ENCODE results near the gene MFNG.

MFNG gene

DNA sequence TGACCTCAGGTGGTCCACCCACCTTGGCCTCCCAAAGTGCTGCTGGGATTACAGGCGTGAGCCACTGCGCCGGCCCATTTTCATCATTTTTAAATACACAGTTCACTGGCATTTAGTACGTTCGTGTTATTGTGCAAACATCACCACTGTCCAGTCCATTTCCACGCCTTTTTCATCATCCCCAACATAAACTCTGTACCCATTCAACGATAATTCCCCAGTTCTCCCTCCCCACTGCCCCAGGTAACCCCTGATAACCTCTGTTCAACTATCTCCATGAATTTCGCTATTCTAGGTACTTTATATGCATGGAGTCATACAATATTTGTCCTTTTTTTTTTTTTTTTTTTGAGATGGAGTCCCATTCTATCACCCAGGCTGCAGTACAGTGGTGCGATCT, 40.7 kb downstream of the MFNG start:
- no peak for DNase-seq (ENCODE audit: low read depth)

DNA sequence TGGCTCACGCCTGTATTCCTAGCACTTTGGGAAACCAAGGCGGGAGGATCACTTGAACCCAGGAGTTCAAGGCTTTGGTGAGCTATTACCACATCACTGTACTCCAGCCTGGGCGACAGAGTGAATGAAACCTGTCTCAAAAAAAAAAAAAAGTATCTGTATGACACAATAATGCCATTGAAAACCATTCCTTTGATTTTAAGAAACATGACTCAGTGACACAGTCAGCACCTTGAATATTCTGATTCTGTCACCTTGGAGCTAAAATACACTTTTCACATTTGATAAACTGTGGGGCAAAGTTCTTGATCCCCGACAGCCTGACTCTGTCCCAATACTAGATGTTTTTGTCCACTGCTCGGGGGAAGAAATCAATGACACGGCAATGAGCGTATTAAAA, 42.2 kb downstream of the MFNG start:
- no peak for DNase-seq (ENCODE audit: low read depth)

DNA sequence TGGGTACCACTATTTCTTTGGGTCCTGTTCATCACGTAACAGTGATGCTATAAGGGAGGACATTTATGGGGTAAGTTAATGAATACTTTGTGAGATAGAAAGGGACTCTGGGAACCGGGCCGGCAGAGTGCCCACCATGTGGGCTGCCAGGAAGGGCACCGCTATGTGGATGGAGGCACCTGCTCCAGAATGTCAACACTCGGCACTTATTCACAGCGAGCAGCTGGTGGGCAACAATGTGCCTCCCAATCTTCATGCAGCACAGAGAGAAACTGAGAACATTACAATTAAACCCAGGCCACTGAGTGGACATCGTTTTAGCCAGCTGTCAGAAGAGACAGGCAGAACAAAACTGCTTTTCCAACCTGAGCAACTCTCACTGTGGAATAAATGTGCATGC, 43.1 kb downstream of the MFNG start:
- no peak for DNase-seq (ENCODE audit: low read depth)

DNA sequence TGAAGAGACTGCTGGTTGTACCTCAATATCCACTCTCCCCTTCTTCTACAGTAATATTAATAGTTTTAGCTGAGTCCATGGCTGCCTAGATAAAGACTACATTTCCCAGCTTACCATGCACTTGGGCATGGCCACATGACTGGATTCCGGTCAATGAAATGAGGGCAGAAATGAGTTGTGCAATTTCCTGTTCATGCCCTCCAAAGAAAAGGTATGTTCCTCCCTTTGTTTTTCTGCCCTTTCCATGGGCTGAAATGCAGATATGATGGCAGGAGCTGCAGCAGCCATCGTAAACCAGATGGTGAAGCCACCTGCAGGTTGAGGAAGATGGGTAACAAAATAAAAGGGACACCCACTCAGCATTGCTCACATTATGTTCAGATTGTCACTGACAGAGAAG, 43.6 kb downstream of the MFNG start:
- no peak for DNase-seq (ENCODE audit: low read depth)

DNA sequence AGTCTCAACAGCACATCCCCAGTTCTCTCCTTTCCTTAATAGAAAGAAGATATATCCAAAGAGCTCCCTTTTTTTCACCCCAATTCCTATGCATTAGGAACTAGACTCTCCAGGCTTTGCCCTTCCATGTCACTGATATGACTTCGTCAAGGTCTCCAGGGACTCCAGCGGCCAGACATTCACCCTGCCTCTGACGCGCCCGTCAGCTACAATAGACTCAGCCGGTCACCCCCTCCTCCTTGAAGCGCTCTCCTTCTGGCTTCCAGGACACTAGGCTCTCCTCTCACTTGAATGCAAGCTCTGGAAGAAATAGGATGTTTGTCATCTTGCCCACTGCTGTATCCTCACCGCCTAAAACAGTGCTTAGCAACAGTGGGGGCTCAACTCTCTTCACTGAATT, 44.0 kb downstream of the MFNG start:
- no peak for DNase-seq (ENCODE audit: low read depth)

DNA sequence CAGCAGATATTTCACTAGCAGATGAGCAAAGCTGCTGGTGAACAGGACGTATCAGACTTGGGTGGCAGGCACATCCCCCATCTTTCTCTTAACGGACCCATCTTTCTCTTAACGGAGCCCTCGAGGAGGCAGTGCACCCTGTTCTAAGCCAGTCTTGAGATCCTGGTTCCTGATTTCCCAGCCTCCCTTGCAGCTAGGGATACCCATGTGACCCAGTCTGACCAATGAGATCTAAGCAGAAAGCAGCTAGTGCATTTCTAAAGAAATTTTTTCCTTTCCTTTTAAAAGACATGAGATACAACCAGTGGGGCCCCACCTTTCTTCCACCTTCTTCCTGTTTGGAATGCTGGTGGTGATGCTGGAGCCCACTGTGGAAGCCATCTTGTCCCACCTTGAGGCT, 45.3 kb downstream of the MFNG start:
- no peak for DNase-seq (ENCODE audit: low read depth)

DNA sequence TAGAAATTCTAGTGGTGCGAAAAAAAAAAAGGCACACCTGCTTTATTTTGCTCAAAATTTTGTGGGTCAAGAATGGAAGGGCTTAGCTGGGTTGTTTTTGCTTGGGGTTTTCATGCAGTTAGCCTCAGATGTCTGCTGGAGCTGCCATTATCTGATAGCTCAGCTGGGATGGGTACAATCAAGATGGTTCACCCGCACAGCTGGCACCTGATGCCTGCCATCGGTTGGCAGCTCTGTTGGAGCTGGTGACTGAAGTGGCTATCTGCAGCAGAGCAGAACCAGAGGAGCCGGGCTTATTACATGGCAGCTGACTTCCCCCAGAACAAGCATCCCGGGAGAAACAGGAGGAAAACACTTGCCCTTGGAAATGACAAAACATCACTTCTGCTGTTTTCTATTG, 46.8 kb downstream of the MFNG start:
- no peak for DNase-seq (ENCODE audit: low read depth)

DNA sequence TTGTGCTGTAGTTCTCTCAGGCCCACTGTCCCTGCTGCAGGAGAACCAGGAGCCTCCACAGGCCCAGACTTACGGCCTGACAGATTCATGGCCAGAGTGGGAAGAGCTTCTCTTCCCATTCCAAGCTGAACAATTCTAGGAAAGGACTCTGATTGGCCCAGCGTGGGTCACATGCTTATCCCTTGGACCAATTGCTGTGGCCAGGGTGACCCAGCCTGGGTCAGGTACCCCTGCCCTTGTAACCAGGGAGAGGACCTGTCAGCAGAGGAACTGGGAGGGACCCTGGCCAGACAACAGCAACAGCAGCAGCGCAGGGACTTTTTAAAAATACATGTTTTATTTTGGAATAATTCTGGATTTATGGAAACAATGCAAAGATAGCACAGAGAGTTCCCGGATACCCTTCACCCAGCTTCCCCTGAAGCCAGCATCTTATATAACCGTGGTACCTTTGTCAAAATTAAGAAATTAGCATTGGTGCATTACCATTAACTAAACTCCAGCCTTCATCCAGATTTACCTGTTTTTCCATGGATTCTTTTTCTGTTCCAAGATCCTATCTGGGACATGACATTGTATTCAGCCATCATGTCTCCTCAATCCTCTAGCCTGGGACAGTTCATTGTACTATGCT, 50.1 kb downstream of the MFNG start:
- DNase-seq (ENCODE audit: low read depth) = no peak

DNA sequence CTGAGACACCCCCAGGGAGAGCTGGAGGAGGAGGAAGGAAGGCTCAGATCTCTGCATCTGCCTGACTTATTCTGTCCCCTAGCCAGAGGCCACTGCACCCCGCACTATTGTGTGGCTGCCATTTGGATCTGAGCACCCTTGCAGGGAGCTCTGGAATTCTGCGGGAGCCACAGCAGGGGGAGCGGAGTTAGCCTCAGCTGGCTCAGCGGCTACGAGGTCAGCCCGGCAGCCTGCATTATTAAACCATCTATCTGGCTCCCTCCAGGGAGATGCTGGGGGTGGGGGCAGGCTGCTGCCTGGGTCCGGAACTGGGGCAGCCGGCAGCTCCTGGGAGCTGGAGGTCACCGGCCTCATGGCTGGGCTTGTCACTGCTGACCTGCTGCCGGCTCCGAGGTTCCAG, 52.4 kb downstream of the MFNG start:
- no peak for DNase-seq (ENCODE audit: low read depth)

DNA sequence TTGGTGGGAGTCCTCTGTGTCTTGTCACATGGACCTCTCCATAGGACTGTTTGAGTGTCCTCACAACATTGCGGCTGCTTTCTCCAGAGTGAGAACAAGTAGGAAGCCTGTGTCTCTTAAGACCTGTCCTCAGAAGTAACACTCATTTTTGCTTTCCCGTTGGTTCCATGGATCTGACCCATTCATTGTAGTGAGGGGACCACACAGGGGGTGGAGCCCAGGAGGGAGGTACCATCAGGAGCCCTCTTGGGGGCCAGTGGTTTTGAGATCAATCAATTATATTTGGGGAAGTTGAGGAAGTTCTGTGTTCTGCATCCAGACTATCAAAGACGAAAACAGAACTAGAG, 53.5 kb downstream of the MFNG start:
- DNase-seq (ENCODE audit: low read depth) = no peak

DNA sequence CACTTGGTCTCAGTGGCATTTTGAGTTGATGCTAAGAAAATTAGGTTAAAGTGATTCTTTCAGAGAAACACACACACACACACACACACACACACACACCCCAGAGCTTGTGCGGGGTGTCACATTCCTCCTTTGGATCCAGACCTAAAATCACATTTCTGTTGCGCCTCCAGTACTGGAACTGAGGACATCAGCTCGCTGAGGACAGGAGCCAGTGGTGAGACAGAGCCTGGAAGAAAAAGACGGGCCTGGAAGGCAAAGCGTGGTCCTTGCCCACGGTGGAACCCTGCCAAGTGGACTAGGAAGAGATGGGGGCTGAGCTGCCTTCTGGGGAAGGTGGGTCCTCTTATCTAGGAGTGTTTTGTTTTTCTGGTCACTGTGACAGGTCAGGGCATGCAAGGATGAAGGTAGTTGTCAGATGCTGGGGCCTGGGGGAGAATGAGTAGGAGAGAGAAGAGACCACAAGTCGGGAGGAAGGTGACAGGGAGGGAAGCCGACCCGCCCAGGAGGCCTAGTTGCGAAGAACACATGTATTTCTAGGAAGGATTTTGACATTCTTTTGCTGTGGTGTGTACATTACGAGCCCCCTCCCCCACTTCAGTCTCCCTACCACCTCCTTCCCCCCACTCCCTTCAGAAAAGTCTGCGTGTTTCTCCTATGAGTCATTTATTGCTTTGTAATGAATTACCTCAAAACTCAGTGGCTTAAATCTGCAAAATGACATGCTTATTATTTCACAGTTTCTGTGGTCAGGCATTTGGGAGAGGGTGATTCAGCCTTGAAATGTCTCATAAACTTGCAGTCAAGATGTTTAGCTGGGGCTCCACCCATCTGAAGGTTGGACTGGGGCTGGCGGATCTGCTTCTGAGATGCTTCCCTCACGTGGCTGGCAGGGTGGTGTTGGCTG, 54.1 kb downstream of the MFNG start:
- no peak for DNase-seq (ENCODE audit: low read depth)

DNA sequence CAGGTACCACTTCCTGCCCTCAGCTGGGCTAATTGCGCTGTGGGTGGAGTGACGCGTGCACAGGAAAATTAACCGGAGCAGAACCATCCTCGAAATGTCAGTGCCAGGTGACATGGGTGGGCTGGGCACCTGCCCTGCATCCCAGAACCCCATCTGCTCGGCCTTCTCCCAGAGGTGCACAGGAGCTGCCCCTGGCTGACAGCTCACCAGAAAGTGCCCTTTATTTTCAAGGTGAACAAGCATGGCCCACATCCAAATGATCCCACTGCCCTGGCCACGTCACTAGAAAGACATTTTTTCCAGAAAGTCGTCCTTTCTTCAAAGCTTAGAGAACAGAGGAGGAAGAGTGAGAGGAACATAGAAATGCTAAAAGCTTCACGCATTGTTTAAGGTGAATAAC, 54.8 kb downstream of the MFNG start:
- no peak for DNase-seq (ENCODE audit: low read depth)

DNA sequence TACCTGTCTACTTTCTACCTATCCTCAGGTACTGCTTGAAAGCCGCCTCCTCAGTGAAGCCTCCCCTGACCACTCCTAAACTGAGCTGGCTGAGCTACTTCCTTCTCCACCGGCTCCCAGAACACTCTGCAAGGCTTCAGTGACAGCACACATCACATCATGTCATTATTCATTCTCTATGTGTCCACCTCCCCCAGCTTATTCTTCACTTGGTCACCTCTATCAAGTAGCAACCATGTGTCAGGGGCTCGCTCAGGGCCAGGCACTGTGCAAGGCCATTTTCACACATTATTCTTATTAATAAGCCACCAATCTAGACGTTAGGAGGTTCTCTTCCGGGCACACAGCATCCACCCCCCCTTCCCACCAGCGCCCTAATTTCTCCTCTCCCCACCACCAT, 55.2 kb downstream of the MFNG start:
- DNase-seq (ENCODE audit: low read depth) = no peak

DNA sequence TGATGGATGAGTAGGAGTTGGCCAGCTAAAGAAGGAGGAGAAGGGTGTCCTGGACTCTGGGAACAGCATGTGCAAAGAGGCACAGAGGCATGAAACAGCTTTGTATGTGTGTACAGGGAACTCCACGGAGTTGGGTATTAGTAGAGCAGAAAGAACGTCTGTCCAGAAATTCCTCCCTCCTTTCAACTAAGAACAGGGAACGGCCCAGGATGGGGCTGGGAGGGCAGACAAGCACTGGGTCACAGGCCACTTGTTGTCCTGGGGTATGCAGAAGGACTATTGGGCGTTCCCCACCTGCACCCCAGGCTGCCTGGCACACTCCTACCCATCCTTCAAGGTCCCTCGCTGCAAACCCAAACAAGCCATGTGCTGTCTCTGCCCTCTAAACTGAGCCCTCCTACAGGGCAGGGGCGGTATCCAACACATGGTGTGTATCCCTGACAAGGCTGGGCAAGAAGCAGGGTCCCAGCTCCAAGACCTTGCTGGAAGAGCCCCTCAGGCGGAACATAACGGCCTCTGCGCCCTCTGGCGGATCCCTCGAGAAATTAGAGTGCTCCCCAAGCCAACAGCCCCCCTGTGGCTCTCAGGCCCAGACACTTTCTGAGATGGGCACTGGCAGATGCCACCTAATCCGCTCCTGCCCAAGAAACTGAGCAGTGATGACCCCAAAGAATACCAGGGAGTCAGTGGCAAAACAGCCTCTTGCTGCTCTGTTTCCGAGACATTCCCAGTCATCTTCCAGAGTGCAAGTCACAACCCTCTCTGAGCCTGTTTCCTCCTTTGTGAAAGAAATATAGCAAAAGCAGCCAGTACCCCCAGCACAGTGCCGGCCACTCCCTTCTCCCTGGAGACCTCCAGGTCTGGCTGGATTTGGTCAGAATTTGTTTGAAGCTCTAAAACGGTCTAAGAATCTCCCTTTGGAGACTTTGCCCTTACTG, 57.3 kb downstream of the MFNG start:
- DNase-seq (ENCODE audit: low read depth) = peak; percentile 39

DNA sequence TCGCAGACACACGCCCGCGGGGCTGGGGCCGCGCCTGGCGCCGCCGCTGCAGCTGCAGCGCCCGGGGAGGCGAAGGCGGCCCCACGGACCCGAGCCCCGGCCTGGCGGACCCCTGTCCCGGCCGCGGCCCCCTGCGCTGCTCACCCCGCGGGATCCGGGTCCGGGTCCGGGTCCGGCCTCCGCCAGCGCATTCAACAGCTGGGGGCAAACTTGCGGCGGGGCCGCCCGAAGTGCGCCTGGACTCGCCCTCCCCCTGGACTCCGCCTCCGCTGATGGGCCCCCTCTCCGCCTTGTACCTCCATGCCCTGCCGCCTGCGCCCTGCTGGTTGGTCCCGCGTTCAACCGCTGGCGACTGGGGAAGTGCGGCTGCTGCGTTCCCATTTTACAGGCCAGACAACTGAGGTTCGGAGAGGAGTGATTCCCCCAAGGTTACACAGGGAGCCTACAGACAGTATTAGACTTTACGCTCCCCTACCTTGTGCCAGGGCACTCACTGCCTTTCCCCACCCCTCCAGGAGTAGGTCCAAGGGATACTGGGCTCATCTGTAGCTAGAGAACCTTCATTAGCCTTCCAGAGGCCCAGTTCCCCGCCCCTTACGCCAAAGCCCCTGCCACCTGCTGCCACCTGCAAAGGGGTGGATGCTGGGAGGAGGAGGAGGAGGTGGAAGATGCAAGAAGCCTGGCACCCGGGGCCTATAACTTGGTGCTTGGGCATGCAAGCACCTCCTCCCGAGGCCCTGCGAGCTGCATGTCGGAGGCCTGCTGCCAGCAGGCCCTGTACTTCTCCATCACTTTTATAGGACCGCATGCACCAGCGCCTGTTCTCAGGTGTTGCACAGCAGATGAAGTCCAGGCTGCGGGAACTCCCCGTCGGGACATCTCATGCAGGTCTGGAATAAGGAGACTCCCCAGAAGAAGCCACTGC, 58.2 kb downstream of the MFNG start:
- DNase-seq (ENCODE audit: low read depth) = no peak

DNA sequence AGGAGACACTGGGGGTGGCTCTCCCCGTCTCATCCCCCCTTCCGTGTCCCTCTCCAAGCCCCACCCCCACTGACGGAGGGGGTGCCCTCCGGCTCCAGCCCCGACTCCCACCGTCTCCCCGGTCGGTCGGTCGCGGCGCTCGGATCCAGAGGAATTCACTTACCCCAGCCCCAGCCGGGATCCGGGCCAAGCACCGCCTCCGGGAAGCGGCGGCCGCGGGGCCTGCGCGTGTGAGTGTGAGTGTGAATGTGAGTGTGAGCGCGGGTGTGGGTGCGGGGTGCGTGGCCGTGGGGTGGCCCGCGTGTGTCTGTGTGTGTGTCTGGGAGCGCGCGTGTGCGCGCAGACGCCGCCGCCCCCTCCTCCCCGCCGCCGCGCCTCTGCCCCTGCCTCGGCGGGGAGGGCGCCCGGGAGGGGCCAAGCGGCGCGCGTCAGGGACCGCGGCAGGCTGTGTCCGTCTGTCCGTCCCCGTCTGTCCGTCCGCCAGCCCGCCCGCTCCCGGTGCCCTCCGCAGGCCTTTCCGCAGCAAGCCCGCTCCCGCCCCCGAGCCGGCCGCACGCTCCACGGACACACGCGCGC, 59.0 kb downstream of the MFNG start, which contains the start of gene ELFN2:
Gene ELFN2 (minus strand): TSS at position 345 of the 576 bp plus-strand sequence. CDS start 51,945 bp downstream, outside the sequence.
- no peak for DNase-seq (ENCODE audit: low read depth)

DNA sequence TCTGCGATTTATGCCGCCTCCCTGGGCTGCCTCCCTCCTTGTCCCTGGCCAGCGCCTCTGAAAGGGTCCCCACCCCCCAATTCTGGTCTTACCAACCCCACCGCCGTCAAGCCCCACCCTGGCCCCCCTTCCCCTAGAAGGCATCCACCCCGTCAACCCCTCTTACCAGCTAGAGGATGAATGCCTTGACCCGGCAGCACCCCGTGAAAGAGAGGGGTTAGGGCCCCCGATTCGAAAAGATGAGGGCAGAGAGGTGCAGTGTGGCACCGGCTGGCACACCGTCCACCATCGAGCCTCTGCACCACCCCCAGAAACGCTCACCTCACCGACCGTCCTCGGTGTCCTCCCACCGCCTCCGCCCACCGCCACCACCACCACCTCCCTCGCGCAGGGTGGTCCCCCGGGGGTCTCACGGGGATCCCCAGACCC, 59.5 kb downstream of the MFNG start:
- DNase-seq (ENCODE audit: low read depth) = no peak

DNA sequence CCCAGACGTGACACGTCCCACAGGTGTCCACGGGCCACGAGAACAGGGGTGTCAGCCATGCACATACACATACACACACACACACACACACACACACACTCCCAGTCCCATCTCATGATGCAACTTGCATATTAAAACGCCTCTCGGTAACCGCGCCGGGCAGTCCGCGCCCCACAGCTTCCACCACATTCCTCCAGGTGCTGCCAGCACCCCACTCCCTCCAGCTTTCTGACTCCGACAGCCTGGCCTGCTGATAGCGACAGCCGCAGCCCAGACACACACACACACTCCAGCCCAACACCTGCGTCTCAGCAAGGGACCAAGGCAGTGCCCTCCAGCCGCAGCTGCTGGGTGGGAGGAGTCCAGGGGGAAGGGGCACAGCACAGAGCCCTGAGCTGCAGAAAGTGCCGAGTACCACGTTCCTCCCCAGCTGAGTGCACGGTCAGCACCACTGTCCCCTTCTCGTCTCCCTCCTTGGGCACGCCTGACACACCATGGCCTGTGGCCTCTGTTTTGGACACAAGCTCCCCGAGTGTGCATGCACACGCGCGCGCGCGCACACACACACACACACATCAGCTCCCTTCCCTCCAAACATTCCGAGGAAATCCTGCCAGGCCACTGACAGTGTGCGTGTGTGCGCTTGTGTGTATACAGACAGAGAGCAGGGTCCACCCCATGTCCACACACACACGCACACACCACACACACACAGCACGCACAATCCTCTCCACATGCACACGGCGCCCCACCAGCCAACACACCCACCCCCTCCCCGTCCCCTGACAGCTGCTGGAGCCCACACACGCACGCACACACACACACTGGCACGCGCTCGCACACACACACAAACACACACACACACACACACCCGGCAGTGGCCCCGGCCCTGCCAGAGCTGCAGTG, 60.1 kb downstream of the MFNG start:
- DNase-seq (ENCODE audit: low read depth) = no peak

DNA sequence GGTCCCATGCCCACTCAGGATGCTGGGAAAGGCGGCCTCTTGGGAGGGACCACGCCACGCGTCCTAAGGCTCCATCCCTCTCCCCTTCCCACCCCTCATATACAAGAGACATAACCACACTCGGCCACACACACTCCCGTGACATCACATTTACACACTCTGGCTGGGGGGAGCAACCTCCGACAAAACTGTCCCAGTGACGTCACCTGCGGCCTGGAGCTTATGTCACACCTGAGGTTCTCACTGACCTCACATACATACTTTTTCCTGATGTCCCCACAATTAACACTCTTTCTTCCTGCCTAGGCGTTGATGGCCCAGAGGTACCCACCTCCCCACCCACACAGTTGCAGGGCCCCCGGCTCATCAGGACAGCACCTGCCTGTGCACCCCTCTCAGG, 60.8 kb downstream of the MFNG start:
- DNase-seq (ENCODE audit: low read depth) = no peak

DNA sequence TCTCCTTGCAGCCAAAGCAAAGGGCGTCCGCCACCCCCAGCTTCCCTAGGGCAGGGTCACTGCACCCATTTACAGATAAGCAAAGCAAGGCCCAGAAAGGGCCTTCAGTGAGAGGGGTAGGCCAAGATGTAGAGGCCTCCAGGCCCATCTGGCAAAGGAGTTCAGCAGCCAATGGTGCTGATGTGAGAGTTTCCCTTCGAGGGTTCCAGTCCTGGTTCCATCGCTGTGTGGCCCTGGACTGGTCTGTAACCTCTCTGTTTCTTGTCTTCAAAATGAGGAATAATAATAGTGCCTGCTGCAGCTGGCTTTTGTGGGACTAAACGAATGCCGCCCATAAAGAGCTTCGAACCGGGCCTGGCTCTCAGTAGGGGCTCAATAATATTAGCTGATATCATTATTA, 62.9 kb downstream of the MFNG start:
- DNase-seq (ENCODE audit: low read depth) = no peak
